GM12878 (cell line): ENCODE results near the gene DTX4. TPM values are rescaled to one million over a fixed set of nuclear protein-coding genes. Genes with fewer than 3 reads are reported as not detected.

Experiments used
- HDAC6 ChIP-seq: fragments of 200-600 bp; sonication (generic); IDR thresholded peaks from one replicate; pipeline ENCODE4 v1.8.0; 2017; ENCODE audit warnings: antibody characterized with exemption; ENCODE audit not compliant: unreplicated experiment
- NR2C2 ChIP-seq: IDR thresholded peaks from 2 replicates; pipeline ENCODE4 v1.6.1; 2011; ENCODE audit warnings: borderline replicate concordance, low read depth; ENCODE audit not compliant: control insufficient read depth, insufficient read length
- POU2F2 ChIP-seq: IDR thresholded peaks from 3 replicates; pipeline ENCODE4 v1.6.1; 2011; ENCODE audit warnings: low read depth, mild to moderate bottlenecking, low read length, borderline replicate concordance
- RAD21 ChIP-seq: IDR thresholded peaks from 2 replicates; pipeline ENCODE4 v1.6.1; 2011; ENCODE audit warnings: mild to moderate bottlenecking, low read depth, low read length, moderate library complexity; ENCODE audit not compliant: insufficient read depth
- RB1 ChIP-seq: fragments of 450-650 bp; formaldehyde crosslinking; IDR thresholded peaks from 2 replicates; pipeline ENCODE4 v1.6.1; 2017; ENCODE audit warnings: mild to moderate bottlenecking, borderline replicate concordance
- polyA plus RNA-seq, 11 experiments: library from polyadenylated mRNA; depleted of rRNA in 4 of 11; unstranded in 6 of 11; stranded (reverse) in 5 of 11; fragments of >200 nt; fragmentation: Nextera tagmentation in 4 of 11; fragmentation: Illumina TruSeq in 1 of 11; extraction: Ambion mirVana in 4 of 11; extraction: Trizol in 1 of 11; gene quantifications; 1 replicate in 1 of 11; 2 replicates in 10 of 11; pipeline versions ENCODE4 v1.2.1 to v1.2.3, GENCODE V29; 2011 to 2016; ENCODE audit warnings: inconsistent platforms in 2 of 11, missing spikeins in 2 of 11, low read depth in 1 of 11
- total RNA-seq, 4 experiments: library from RNA; depleted of rRNA in 3 of 4; stranded (reverse); fragments of >200 nt in 3 of 4; fragmentation: Illumina TruSeq in 1 of 4; extraction: Trizol in 1 of 4; gene quantifications; 2 replicates each; pipeline versions ENCODE4 v1.2.1 to v1.2.3, GENCODE V29; 2013 to 2021
- TF ChIP-seq, protein P1 (sequence below): fragments of 450-650 bp; formaldehyde crosslinking; IDR thresholded peaks from 2 replicates; pipeline ENCODE4 v1.4.0; 2020; ENCODE audit warnings: mild to moderate bottlenecking, moderate library complexity
- TF ChIP-seq, protein P2 (sequence below): fragments of 450-650 bp; conservative IDR thresholded peaks from 2 replicates; pipeline ENCODE4 v1.6.1; 2017; ENCODE audit warnings: mild to moderate bottlenecking, moderate library complexity
- TF ChIP-seq, protein P3 (sequence below): IDR thresholded peaks from 2 replicates; pipeline ENCODE4 v1.6.1; 2011; ENCODE audit warnings: borderline replicate concordance, low read depth, mild to moderate bottlenecking, moderate library complexity, low read length; ENCODE audit not compliant: insufficient read depth, poor library complexity, severe bottlenecking
- TF ChIP-seq, protein P4 (sequence below): fragments of 450-650 bp; IDR thresholded peaks from 2 replicates; pipeline ENCODE4 v1.6.1; 2017; ENCODE audit warnings: mild to moderate bottlenecking, low read depth, inconsistent platforms; ENCODE audit not compliant: poor library complexity, severe bottlenecking

DTX4 gene
- total and polyA plus RNA-seq, 10 of the 15 experiments (the other 5 are each of a cell fraction or from before 2014, with no cell fraction given) = 3.8 to 25.8 (median 10.5) TPM

DNA sequence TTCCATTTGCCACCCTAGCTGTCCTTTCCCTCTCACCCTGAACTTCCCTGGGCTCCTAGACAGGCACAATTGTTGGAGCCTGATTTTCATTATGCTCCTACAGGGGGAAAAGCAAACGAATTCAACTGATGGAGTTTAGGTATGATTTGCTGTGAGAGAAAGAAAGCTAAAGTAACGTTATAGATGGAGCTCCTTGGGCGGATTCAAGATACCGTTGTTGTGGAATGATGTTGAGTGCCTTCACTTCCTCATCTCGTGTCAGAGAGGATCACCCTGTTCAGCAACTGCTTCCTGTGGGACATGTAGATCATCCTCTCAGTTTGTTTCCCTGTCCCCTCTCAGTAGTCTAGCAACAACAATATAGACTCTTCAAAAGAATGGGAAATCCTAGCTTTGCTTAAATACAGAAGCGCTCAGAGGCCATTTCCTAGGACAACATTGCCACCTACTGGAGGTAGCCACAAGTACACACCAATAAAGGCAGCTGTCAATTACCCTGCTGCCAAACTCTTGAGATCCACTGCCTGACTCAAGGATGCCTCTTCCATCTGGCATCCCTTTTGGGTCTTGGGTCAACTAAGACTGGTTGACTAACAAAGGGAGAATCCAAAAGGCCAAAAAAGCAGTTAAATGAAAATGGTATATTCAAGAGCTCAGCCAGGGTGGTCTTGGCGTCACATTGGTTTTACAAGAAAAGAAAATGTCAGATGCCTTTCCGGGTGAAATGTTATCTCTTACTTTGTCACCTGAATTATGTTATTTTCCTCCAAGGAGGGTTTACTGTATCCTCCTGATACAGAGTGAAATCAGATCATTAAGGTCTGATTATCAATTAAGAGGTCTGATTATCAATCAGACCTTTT lies 13.5 kb upstream of the DTX4 start (continued):
- TF ChIP-seq, protein P1, sequence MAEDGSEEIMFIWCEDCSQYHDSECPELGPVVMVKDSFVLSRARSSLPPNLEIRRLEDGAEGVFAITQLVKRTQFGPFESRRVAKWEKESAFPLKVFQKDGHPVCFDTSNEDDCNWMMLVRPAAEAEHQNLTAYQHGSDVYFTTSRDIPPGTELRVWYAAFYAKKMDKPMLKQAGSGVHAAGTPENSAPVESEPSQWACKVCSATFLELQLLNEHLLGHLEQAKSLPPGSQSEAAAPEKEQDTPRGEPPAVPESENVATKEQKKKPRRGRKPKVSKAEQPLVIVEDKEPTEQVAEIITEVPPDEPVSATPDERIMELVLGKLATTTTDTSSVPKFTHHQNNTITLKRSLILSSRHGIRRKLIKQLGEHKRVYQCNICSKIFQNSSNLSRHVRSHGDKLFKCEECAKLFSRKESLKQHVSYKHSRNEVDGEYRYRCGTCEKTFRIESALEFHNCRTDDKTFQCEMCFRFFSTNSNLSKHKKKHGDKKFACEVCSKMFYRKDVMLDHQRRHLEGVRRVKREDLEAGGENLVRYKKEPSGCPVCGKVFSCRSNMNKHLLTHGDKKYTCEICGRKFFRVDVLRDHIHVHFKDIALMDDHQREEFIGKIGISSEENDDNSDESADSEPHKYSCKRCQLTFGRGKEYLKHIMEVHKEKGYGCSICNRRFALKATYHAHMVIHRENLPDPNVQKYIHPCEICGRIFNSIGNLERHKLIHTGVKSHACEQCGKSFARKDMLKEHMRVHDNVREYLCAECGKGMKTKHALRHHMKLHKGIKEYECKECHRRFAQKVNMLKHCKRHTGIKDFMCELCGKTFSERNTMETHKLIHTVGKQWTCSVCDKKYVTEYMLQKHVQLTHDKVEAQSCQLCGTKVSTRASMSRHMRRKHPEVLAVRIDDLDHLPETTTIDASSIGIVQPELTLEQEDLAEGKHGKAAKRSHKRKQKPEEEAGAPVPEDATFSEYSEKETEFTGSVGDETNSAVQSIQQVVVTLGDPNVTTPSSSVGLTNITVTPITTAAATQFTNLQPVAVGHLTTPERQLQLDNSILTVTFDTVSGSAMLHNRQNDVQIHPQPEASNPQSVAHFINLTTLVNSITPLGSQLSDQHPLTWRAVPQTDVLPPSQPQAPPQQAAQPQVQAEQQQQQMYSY (CRISPR knock-in tag) = no peak
- no peak for TF ChIP-seq HDAC6
- TF ChIP-seq, protein P2, sequence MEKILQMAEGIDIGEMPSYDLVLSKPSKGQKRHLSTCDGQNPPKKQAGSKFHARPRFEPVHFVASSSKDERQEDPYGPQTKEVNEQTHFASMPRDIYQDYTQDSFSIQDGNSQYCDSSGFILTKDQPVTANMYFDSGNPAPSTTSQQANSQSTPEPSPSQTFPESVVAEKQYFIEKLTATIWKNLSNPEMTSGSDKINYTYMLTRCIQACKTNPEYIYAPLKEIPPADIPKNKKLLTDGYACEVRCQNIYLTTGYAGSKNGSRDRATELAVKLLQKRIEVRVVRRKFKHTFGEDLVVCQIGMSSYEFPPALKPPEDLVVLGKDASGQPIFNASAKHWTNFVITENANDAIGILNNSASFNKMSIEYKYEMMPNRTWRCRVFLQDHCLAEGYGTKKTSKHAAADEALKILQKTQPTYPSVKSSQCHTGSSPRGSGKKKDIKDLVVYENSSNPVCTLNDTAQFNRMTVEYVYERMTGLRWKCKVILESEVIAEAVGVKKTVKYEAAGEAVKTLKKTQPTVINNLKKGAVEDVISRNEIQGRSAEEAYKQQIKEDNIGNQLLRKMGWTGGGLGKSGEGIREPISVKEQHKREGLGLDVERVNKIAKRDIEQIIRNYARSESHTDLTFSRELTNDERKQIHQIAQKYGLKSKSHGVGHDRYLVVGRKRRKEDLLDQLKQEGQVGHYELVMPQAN = no peak
- TF ChIP-seq POU2F2 = no peak
- TF ChIP-seq, protein P3, sequence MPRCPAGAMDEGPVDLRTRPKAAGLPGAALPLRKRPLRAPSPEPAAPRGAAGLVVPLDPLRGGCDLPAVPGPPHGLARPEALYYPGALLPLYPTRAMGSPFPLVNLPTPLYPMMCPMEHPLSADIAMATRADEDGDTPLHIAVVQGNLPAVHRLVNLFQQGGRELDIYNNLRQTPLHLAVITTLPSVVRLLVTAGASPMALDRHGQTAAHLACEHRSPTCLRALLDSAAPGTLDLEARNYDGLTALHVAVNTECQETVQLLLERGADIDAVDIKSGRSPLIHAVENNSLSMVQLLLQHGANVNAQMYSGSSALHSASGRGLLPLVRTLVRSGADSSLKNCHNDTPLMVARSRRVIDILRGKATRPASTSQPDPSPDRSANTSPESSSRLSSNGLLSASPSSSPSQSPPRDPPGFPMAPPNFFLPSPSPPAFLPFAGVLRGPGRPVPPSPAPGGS = no peak
- no peak for TF ChIP-seq NR2C2
- no peak for TF ChIP-seq RB1
- TF ChIP-seq, protein P4, sequence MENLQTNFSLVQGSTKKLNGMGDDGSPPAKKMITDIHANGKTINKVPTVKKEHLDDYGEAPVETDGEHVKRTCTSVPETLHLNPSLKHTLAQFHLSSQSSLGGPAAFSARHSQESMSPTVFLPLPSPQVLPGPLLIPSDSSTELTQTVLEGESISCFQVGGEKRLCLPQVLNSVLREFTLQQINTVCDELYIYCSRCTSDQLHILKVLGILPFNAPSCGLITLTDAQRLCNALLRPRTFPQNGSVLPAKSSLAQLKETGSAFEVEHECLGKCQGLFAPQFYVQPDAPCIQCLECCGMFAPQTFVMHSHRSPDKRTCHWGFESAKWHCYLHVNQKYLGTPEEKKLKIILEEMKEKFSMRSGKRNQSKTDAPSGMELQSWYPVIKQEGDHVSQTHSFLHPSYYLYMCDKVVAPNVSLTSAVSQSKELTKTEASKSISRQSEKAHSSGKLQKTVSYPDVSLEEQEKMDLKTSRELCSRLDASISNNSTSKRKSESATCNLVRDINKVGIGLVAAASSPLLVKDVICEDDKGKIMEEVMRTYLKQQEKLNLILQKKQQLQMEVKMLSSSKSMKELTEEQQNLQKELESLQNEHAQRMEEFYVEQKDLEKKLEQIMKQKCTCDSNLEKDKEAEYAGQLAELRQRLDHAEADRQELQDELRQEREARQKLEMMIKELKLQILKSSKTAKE = no peak
- peak; percentile 91 for TF ChIP-seq RAD21
